Measurements from ENCODE around the gene SETSIP.
"Not testable (repeated sequence)": the region's sequence is repeated elsewhere in the genome, so short reads cannot be mapped to it uniquely, and the experiment has no call there.

Gene SETSIP

GRCh38 chr1:92045766-92046495 lies 29.3 kb downstream of the SETSIP start:
- DNase-seq (ENCODE audit: low read depth): no peak

- DNase-seq (ENCODE audit: low read depth): no peak
These were observed 31.6 kb downstream of the SETSIP start for GRCh38 chr1:92043621-92044020.

DNA sequence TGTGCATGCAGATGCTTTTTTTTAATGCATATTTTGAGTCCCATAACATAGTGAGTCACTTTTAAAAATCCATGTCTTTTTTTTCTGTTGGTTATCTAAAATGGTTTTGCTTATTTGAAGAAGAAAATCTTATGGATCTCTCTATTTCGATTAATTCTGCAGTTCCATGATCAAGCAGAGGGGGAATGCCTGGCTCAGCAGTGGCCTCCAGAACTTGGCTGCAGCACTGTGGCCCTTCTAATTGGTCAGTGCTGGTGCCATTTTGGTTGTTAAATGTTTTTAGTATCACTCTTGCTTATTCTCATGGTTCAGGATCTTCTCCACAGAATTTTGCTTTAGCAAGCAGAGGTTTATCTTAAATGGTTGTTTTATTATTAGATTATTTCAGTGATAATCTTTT lies 34.2 kb downstream of the SETSIP start:
- no peak for DNase-seq (ENCODE audit: low read depth)

GRCh38 chr1:92038695-92039346 lies 36.4 kb downstream of the SETSIP start:
- no peak for DNase-seq (ENCODE audit: low read depth)

- DNase-seq (ENCODE audit: low read depth): no peak
These were observed 37.8 kb downstream of the SETSIP start for GRCh38 chr1:92037400-92037799.

GRCh38 chr1:92031281-92032110 lies 43.7 kb downstream of the SETSIP start:
- DNase-seq (ENCODE audit: low read depth): no peak

DNA sequence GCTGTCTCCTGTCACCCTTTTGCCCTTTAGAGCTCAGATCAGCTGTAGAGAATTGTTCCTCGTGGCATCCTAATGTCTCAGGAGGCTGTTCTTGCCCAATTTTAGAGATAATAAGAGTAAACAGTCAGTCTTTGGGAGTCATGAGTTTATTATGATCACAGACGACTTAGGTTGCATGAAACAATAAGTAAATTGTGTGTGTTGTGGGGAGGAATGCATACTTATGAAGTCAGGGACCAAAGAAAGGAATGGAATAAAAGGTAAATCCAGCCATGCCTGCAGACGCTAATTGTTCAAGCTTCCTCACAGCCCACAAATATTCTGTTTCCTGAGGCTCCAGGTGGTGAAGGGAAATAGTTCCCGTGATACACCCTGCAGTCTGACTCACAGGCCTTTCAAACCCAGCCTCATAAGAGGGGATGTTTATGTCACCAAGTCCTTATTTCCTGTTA lies 44.5 kb downstream of the SETSIP start:
- no peak for DNase-seq (ENCODE audit: low read depth)

DNA sequence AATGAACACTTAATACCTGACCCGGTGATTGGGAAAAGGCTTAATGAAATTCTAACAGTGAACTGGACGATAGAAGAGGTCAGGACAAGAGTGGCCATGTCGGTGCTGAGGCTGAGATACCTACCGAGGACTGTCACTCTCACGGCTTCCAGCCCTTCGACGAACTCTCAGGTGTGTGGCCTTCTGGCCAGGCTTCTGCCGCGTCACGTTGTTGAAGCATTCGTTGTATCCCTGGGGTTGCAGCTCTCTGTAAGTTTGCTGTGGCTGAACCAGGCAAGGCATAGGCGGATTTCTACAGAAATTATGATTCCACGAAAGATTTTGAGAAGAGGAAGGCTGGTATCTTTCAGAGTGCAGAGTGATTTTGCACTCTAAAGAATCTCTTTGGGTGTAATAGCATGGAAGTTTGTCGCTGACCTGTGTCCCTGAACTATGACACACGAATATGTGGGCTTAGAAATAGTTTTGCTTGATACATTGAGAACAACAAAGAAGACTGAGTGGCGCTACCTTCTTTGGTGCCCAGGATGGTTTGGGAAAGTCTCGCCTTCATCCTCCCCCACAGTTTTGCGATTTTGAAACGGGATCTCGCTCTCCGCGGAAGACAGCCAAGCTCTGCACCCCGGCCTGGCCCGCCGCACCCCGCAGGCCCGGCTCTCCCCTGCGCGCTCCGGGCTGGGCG lies 45.8 kb downstream of the SETSIP start:
- no peak for DNase-seq (ENCODE audit: low read depth)

DNA sequence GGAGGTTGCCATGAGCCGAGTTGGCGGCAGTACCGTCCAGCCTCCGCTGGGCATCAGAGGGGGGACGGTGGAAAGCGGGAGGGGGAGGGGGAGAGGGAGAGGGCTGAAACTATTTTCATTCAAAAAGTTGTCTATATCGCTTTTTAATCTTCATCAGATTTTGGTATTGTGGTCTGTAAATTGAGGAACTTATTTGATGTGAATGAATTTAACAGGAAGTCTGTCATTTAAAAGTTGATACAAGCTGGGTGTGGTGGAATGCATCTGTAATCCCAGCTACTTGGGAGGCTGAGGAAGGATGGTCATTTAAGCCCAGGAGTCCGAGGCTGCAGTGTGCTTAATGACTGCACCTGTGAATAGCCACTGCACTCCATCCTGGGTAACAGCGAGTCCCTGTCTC lies 48.4 kb downstream of the SETSIP start:
- no peak for DNase-seq (ENCODE audit: low read depth)

- not testable (repeated sequence) for DNase-seq (ENCODE audit: low read depth)
These were observed 49.2 kb downstream of the SETSIP start for GRCh38 chr1:92026042-92026441.
